Mucosa of gallbladder (tissue), 1 donor: ENCODE measurements around the gene TK2. TPM values are rescaled to one million over a fixed set of nuclear protein-coding genes. Genes with fewer than 3 reads are reported as not detected.
"Not testable (repeated sequence)": the region's sequence is repeated elsewhere in the genome, so short reads cannot be mapped to it uniquely, and the experiment has no call there.

Experiments used
- DNase-seq: peaks from one replicate; pipeline ENCODE4 v3.0.0-alpha.2; 2020; ENCODE audit warnings: low spot score
- total RNA-seq: library from RNA; stranded (reverse); gene quantifications from one replicate; pipeline ENCODE4 v1.2.1, GENCODE V29; 2021
- donor health status: DM: no; HTN: no; CAD: no.

The TK2 gene
- total RNA-seq = 38.5 TPM

DNA sequence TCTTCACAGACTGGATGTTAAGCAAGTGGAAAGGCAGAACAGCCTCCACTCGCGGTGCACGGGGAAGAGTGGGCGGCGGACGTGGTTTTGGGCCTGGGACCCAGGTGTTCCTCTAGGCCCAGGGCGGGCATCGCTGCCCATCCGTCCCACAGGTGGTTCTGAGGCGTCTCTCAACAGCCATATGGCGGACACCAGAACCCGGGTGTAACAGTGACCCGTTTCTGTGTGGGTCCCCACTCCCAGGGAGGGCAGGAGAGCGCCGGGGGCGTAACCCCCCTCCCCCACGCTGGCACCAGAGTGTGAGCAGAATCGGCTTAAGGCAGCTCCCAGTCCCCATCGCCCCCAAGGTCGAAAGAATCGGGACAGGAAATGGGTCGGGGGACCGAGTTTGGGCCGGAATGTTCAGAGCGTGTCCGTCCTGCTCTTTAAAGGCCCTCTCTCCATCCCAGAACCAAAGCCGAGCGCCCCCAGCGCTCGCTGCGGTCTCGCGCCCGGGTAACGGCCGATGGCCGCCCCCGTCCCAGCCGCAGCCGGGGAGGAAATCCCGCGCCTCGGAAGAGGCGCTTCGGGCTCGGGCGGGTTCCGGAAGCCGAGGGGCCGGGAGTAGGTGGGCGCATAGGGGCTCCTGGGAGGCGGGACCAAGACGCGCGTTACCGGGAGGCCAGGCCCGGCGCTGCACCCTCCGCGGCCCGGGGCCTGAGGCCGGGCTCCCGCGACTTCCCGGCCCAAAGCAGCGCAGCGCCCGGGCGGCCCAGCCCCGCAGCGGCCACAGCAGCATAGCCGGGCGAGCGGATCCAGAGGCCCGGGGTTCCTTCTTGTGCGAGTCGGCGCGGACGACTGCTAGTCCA, at the start of gene TK2:
TSS of gene TK2 (minus strand) at position 839 of the 848 bp plus-strand sequence. CDS start at position 778, 61 bp downstream.
- DNase-seq = peak; percentile 28

DNA sequence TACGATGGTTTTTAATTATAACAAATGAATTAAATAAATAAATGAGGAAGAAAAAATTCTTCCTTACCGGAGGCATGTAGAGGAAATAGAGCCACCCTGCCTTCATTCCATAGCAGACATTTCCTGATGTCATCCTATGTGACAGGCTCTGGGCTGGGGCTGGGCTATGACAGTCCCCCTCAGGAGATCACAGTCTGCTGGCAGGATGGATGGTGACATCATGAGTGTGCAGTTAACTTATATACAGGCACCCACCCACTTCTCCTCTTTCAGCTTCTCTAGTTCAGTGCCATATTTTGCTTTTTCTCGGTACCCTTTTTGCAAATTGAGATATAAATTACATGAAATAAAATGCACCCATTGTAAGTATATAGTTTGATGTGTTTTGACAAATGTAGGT, 48.2 kb upstream of the TK2 start:
- DNase-seq = no peak

DNA sequence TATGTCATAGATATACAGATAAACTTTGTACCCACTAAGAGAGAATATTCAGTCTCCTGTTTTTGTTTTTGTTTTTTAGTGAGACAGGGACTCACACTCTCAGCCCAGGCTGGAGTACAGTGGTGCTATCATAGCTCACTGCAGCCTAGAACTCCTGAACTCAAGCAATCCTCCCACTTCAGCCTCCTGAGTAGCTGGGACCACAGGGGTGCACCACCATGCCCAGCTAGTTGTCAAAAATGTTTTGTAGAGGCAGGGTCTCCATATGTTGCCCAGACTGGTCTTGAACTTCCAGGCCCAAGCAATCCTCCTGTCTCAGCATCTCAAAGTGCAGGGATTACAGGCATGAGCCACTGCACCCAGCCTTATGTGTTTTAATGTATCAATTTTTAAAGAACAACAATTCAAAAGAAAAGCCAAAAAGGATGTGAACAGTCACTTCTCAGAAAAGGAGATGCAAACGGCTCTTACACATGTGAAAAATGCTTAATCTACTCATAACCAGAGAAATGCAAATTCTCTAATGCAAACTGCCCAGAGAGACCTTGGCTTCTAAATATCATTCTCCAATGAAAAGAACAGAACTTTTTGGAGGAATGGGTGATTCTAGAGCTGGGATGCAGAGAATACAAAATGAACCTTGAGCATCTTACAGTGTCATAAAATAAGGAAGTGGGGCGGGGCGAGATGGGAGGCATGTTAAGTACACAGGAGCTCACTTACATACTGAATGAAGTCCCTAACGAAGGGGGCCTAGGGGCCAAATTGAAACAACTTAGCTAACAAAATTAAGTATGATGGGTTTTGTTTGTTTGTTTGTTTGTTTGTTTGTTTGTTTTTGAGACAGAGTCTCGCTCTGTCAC, 47.3 kb upstream of the TK2 start:
- no peak for DNase-seq

DNA sequence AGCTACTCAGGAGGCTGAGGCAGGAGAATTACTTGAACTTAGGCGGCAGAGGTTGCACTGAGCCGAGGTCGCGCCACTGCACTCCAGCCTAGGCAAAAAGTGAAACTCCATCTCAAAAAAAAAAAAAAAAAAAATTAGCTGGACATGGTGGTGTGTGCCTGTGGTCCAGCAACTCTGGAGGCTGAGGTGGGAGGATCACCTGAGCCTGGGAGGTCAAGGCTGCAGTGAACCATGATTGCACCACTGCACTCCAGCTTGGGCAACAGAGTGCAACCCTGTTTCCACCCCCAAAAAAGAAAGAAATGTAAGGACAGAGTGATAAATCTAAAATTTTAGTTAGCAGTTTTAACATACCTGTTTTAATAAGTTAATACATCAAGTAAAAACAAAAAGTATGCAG, 46.6 kb upstream of the TK2 start:
- DNase-seq = not testable (repeated sequence)

DNA sequence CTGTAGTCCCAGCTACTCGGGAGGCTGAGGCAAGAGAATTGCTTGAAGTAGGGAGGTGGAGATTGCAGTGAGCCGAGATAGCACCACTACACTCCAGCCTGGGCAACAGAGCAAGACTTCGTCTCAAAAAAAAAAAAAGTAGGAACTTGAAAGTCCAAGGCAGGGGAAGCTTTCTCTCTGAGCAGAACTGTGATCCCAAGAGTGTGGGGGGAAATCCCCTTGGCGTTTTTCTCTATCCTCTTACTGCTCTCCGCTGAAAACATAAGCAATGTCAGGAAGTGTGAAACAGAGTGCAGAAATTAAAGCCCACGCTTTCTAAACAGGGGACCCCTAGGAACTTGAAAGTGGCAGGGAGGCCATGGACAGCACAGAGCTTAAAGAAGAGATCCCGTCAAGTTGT, 44.8 kb upstream of the TK2 start:
- DNase-seq = no peak

DNA sequence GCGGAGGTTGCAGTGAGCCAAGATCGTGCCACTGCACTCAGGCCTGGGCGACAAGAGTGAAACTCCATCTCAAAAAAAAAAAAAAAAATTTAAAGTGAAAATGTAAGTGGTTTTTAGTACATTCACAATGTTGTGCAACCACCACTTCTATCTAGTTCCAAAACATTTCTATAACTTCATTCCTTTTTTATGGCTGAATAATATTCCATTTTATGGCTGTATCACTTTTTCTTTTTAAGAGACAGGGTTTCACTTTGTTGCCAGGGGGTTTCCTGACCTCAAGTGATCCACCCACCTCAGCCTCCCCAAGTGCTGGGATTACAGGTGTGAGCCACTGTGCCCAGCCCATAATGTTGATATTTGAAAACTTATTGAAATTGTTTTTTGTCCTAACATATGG, 42.9 kb upstream of the TK2 start:
- no peak for DNase-seq

DNA sequence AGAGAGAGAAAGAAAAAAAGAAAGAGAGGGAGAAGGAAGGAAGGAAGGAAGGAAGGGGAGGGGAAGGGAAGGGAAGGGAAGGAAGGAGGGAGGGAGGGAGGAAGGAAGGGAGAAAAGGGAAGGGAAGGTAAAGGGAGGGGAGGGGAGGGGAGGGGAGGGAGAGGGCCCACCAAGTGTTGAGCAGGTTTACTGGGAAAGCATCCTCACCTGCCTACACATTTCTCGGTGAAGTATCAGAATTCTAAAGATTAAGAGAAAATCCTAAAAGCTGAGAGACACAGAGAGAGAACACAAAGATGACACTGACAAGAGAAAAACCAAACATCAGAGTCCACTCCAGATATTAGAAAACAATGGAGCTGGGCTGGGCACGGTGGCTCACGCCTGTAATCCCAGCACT, 42.3 kb upstream of the TK2 start:
- no peak for DNase-seq

DNA sequence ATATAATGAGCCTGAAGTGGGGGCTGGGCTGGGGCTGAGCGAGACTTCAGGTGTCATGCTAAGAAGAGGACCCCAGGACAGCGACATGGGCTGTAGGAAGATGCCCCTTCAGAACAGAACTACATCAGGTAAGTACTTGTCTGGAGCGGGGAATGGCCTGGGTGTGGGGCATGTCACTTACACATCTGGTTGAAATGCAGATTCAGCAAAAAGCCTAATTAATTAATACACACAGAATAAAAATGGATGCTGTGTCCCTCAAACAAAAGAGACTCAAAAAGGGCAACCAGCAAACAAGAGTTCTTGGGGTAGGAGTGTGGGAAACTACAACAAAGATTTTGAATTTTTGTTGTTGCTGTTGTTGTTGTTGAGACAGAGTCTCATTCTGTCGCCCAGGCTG, 41.1 kb upstream of the TK2 start:
- DNase-seq = no peak

DNA sequence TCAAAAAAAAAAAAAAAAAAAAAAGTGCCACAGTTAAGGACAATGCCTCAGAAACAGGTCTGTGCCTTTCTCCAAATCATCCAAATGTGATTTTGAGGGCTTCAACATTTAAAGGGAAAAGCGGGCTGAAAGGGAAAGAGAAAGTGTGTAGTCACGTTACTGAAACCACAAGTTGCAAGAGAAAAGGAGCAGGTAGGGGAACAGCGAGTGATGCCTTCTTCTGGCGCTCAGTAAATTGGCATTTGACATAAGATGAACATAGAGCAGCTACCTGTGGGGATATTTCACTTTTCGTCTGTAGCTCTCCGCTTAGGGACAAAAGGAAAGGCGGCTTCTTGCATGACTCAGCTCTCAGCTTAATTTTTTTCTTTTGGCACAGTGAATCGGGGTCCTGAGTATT, 40.4 kb upstream of the TK2 start:
- DNase-seq = no peak

DNA sequence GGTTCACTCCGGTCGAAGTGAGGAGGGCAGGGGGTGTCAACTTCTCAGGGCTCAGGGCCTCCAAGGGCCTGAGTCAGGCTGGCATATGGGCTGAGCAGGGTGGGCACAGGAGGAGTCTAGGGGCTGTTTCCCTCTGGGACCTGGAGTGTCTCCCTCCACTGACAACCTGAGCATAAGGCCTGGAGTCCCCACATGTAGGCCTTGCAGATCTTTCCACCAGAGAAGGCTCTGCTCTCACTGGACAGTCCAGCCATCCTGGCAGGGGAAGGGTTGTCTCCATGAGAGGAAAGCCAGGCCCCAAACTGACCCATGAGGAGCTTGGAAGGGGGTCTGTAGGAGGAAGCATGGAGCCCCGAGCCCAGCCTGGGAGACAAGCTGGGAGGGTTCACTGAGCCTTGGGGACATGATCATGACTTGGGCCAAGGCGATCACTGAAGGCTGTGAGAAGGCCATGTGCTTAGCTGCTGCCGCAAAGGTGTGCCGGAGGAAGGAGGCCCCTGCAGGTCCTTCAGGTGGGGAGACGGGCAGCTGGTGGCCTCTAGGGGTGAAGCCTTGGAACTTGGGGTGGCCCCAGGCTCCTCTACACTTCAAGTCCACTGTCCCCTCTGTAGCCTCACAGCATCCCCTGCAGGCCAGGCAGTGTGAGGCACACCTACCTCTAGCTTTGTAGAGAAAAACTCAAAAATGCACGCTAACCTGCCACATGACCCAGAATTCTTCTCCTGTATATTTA, 39.2 kb upstream of the TK2 start:
- peak; percentile 32 for DNase-seq

DNA sequence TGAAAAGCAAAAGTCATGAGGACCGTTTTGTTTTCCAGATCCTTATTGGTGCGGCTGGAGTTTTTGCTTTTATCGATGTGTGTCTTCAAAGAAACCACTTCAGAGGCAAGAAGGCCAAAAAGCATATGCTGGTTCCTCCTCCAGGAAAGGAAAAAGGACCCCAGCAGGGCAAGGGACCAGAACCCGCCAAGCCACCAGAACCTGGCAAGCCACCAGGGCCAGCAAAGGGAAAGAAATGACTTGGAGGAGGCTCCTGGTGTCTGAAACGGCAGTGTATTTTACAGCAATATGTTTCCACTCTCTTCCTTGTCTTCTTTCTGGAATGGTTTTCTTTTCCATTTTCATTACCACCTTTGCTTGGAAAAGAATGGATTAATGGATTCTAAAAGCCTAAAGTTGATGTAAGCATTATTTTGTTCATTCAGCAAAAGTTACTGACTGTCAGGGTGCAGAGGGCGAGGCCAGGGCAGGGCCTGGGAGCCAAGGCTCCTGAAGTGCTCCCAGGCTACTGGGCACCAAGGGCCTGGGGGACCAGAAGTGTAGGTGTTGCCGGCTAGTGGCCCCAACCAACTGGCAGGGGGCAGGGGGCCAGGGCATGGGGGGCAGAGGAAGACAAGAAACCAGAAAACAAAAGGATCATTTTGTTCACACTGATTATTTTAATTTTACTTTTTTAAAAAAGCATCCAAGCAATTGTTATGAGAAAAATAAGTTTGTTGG, 38.1 kb upstream of the TK2 start:
- no peak for DNase-seq

DNA sequence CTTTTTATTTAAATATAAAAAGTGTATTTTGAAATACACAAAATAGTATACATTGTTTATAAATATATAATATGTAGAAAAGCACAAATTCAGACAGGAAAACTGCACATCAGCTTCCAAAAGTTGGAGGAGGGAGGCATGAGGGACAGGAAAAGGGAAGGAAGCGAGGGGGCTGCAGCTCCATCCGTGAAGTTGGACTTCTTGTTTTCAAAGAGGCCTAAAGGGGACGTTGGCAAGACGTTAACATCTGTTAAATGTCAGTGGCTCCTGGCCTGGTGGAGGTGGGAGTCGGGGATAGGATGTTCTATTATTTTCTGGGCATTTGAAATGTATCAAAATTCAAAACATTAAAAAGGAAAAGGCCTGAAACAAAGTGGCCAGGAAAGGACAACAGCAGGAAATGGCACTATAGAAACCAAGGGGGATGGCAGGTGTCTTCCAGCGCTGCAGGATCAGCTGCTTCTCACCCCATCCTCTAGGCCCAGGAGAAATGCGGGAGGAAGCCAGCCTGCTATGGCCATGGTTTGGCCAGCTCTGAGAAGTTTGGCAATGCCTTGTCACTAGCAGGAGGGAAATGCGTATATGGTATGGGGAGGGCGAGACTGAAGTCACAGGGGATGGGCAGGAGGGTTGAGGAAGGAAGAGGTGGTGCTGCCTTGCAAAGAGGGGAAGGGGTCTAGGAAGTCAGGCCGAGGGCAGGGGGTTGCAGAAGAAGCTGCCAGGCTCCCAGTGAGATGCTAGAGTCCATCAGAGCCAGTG, 35.7 kb upstream of the TK2 start:
- no peak for DNase-seq

DNA sequence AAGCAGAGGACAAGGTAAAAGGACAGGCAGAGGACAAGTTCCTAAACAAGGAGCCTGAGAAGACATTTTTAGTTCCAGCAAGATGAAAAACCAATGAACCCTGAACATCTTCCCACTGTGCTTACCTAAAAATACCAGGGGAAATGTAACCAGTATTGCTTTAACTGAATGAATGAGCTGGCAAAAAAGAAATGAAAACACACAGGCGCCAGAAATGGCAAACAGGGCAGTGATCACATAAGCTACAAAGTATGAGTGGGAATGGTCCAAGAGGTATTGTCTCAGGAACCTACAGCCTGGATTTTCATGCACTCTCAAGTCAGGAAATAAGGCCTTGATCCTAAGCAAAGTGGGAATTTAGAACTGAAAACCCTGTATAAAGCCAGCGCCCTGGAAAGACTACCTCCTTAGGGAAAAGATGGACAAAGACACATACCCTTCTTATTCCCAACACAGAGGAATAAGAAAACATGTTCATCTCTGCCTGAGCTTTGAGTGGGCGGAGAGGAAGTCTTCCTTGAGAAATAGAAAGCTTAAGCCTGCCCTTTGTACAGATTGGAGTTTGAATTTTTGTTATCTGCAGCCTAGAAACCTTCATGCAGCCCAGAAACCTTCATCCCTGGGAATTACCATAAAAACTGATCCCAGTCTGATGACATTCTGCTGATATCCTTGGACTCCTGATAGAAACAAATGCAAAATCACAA, 31.5 kb upstream of the TK2 start:
- DNase-seq = no peak

DNA sequence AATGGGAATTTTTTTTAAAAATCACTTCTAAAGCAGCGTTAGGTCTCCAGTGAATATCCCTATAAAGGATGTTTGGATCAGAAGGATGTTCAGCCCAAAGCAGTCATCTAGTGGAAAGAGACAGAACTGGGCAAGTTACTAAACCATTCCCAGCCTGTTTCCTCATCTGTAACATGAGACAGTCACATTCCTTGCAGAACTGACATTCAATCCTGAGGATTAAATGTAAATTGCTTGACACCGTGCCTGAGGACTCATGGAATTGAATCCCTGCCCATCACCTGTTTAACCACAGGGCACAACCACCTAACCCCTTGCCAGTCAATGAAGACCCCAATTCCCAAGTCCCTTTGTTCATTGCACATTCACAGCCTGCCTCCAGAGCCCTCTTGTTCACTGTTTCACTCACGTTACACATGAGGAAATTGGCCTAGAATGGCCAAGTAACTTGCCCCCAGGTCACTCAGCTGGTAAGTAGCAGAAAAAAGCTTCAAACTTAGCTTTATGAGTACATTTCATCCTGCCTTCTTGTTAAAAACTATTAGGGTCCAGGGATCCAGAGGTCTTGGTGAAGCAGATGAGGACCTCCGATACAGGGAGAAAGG, 30.8 kb upstream of the TK2 start:
- no peak for DNase-seq

DNA sequence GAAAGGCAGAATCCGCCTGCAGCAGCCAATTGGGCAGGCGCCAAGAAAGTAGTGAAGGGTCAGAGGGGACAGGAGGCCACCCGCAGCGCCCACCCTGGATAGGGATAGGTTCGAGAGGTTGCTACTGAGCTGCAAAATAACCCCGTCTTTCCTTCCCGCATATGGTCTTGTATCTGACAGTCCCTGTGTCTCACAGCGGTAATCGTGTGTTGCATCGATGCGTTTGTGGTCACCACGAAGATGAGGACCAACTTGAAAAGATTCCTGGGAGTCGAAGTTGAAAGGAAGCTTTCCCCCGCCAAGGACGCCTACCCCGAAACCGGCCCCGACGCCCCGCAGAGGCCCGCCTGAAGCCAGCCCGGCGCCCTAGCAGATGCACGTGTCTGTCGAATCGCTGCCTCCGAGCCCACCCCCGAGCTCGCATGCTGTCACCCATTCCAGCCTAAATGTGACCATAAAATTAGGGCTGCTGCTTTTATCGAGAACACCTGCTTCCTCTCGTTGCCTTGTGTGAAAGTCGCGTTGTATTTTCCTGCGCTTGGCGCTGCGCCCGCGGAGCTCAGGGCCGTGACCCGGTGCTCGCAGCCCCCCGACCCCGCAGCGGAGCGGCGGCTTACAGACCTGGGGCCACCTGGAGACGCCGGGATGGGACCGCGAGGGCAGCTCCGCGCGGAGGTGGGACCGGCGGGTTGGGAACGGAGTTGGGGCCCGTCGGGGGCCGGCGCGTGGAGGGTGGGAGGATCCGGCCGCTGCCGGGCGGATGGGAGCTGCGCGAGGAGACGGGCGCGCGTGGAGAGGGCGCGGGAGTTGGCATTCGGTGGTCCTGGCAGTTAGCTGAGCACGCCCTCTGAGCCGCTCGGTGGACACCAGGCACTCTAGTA, 29.0 kb upstream of the TK2 start, which contains the start of gene CMTM2:
TSS of gene CMTM2 (plus strand) at position 813 of the 881 bp plus-strand sequence. CDS start 145 bp downstream, outside the sequence.
- DNase-seq = no peak

DNA sequence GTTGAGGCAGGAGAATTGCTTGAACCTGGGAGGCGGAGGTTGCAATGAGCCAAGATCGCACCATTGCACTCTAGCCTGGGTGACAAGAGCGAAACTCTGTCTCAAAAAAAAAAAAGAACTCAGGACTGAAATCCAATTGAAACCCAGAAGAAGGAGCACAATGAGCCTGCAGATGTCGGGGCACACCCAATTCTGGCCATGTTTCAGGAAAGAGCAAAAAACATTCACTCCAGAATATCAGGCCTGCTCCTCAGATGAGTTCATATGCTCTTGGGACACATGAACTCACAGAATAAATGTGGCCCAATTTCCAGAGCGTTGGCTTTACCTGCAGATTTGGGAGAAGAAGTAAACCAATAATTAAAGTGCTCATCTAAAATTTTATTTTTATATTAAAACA, 26.4 kb upstream of the TK2 start:
- no peak for DNase-seq

DNA sequence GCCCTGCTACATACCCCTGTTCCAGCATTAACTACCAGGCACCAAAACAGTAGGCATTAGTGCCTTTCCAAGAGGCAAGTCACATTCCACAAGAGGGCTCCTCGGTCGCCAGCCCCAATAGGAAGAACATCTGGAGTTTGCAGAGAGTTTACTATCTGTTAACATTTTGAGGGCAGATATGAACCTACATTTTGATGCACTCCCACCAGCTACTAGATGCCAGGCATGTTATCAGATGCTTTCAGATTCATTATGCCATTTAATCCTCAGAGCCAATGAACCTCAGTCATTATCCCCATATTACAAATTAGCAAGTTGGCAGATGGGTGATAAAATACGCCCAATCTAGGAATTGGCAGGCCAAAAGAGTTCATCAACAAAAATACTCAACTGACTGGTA, 25.1 kb upstream of the TK2 start:
- DNase-seq = no peak

DNA sequence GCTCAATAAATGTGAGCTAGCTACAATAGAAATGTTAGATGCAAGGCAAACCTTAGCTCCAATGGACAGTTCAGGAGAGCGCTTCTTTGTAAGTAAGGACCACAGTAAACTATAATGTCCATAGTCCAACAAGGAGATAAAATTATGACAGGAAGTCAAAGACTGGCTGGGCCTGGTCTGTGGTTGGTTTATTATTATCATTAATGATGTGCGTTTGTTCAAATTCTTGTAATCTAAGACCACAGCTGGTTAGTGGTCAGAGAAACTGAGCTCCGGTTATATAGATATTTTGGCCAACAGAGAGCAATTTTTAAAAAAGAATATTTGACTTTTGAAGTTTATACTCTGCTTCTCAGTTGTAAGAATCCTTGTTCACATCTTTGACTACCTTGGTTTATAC, 24.6 kb upstream of the TK2 start:
- DNase-seq = no peak

DNA sequence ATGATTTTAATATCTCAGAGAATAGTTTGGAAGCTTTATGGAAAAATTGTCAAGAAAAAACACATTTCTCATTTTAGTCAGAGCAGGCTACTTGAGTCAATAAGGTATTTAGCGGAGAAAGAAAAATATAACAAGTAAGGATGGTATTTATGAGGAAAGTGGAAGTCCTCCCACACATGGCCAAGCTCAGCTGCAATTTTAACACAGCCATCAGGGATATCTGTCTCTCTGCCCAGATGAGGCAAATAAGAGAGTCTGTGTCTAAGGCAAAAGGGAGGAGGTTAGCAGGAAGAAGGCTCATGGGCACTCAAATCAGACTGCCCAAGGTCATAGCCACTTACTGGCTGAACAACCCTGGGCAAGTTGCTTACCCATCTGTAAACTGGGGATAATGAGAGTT, 24.2 kb upstream of the TK2 start:
- no peak for DNase-seq
